ENCODE data around the gene CCDC120. TPM values are rescaled to one million over a fixed set of nuclear protein-coding genes. Genes with fewer than 3 reads are reported as not detected.

Gene CCDC120
- total RNA-seq, 2 donors from 2014 or later: 8.7 to 9.0 TPM

Other genes starting within 250 kb of the CCDC120 start
- under 1 TPM in 1 of 2 donors, not detected in 1; 0.31 TPM for gene ERAS, start 232.5 kb upstream of the CCDC120 start, total RNA-seq
- 1 to 10 TPM; 1.9 to 2.8 TPM for gene PCSK1N, start 223.4 kb upstream of the CCDC120 start, total RNA-seq
- gene TIMM17B, start 161.2 kb upstream of the CCDC120 start, total RNA-seq: 10 to 100 TPM; 73.6 to 90.1 TPM
- 100 to 1,000 TPM; 114 to 125 TPM for gene PQBP1, start 161.1 kb upstream of the CCDC120 start, total RNA-seq
- 10 to 100 TPM; 30.8 to 32.7 TPM for gene SLC35A2, start 147.4 kb upstream of the CCDC120 start, total RNA-seq
- gene PIM2, start 140.0 kb upstream of the CCDC120 start, total RNA-seq: 100 to 1,000 TPM; 550 to 563 TPM
- 100 to 1,000 TPM; 123 to 137 TPM for gene OTUD5, start 101.4 kb upstream of the CCDC120 start, total RNA-seq
- 1 to 10 TPM; 7.6 to 8.3 TPM for gene KCND1, start 87.2 kb upstream of the CCDC120 start, total RNA-seq
- gene GRIPAP1, start 56.7 kb upstream of the CCDC120 start, total RNA-seq: 100 to 1,000 TPM; 108 to 114 TPM
- gene TFE3, start 15.6 kb upstream of the CCDC120 start, total RNA-seq: 10 to 100 TPM; 38.8 to 44.8 TPM
- gene PRAF2, start 15.0 kb downstream of the CCDC120 start, total RNA-seq: 10 to 100 TPM; 19.1 to 20.9 TPM
- 10 to 100 TPM; 43.4 to 49.0 TPM for gene WDR45, start 20.9 kb downstream of the CCDC120 start, total RNA-seq
- 10 to 100 TPM; 14.7 to 17.8 TPM for gene GPKOW, start 64.7 kb downstream of the CCDC120 start, total RNA-seq
- under 1 TPM; 0.84 to 0.93 TPM for gene MAGIX, start 103.8 kb downstream of the CCDC120 start, total RNA-seq
- 100 to 1,000 TPM; 232 to 266 TPM for gene PLP2, start 112.9 kb downstream of the CCDC120 start, total RNA-seq
- gene PRICKLE3, start 127.4 kb downstream of the CCDC120 start, total RNA-seq: 10 to 100 TPM; 17.4 to 17.6 TPM
- 10 to 100 TPM in 1 of 2 donors, 1 to 10 TPM in 1; 8.7 to 15.9 TPM for gene SYP, start 141.2 kb downstream of the CCDC120 start, total RNA-seq
- 1 to 10 TPM; 3.4 to 4.1 TPM for gene CACNA1F, start 174.3 kb downstream of the CCDC120 start, total RNA-seq
- gene CCDC22, start 176.5 kb downstream of the CCDC120 start, total RNA-seq: 10 to 100 TPM; 24.5 to 27.2 TPM
- 10 to 100 TPM; 16.7 to 22.8 TPM for gene FOXP3, start 205.7 kb downstream of the CCDC120 start, total RNA-seq
- gene PPP1R3F, start 210.8 kb downstream of the CCDC120 start, total RNA-seq: 10 to 100 TPM in 1 of 2 donors, 1 to 10 TPM in 1; 9.8 to 16.1 TPM
- not detected for gene GAGE10, start 244.6 kb downstream of the CCDC120 start, total RNA-seq

Data from activated T-cell treated with anti-CD3 and anti-CD28 coated beads, Interleukin-2, amount 50 U/mL, for 72 hours (primary cell).